ENCODE measurements around the gene SMIM20.

SMIM20 gene

DNA sequence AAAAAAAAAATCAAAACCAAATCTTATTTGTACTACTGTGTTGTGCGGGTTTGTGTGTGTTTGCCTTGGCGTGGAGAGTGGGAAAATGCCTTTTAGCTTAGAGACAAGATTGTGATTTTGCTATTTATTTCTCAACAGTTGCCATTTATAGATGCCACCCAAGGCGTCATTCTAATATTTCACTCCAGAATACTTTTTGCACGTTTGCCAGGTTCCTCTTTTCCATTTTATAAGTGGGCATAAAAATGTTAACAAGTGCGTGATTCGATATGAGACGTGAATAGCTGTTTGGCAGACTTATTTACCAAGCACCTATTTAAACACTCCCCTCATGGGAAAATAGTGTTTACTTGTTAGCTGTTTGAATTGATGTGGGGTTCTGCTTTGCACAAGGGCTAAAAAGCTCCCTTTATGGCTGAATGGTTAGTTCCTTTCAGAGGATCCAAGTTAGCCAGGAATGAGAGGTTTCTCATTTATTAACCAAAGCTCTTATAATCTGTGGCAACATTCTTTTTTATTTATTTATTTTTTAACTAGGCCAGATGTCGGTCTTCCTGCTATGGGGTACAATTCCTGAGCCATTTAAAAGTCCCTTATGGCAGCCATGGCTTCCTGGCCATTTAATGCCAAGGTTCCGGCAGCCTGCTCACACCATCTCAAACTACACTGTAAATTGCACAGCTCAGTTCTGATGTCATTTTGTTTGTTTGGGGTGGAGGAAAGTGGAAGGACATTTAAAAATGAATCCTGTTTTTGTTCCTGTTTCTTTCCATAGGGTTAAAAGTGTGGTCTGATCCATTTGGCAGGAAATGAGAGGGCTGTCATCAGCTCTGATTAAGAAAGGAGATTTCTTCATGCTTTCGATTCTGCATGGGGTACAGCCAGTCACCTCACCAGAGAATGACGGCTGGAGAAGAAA, 14.6 kb downstream of the SMIM20 start:
- no peaks in the 10 kb centered on the region for H3K9me3 Mint-ChIP-seq
- H3K36me3 Mint-ChIP-seq (ENCODE audit: low read depth) = peaks cover 25% of the 10 kb centered on the region
- no peaks in the 10 kb centered on the region for H3K4me1 Mint-ChIP-seq (ENCODE audit: low read depth)
- H3K27me3 Mint-ChIP-seq = no peaks in the 10 kb centered on the region
- no peak overlapping the region for H3K4me3 Mint-ChIP-seq
- H3K27ac Mint-ChIP-seq = no peak overlapping the region

DNA sequence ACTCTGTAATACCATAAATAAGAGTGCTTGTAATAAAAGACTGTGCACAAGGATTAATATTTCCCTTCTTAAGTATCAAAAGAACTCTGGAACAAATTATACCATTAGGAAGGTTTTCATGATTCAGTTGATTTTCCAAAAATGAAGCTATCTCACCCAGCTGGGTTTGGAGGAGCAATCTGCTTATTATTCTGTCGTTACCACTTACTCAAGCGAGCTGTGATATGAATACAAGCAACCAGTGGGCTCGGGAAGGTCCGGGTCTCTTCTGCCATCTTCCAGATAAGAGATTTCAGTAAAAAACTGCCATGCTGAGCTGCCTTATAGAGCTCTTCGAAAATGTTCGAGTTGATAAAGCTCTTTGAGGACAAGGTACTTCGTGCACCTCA, 15.3 kb downstream of the SMIM20 start:
- no peak overlapping the region for H3K4me3 Mint-ChIP-seq

DNA sequence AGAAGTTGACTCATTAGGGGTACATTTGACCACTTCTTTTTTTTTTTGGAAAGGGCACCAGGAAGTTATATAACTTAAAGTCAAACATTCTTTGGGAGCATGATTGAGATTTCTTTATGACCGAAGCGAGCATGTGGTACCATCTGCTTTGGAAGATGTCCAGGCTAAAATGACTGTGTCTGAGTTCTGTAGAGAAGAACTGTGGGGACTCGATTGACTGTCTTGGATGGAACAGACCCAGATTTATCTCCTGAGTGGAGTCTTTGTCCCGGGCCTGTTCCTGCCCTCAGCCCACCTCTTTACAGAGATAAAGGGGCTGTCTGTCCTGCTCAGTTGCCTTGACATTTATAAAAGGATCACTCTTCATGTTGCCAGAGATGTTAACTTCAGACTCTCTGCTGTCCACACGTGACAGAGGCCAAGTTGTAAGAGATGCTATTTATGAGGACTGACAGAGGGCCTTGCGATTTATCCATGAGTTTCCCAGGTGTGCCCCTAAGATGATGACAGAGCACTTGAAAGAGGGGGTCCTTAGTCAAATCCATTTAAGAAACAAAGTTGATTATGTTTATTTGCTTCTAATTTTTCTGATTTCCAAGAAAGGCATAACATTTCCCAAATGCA, 16.8 kb downstream of the SMIM20 start:
- Mint-ChIP-seq H3K4me1 (ENCODE audit: low read depth) (no peaks in the 10 kb centered on the region), H3K36me3 (ENCODE audit: low read depth) (peaks cover 25% of the 10 kb centered on the region), H3K27ac (no peak overlapping the region), H3K27me3 (no peaks in the 10 kb centered on the region), H3K9me3 (no peaks in the 10 kb centered on the region), H3K4me3 (no peak overlapping the region)

More for the DNA sequence above, 15.3 kb downstream of the SMIM20 start:
- H3K27ac Mint-ChIP-seq = no peak overlapping the region
- no peaks in the 10 kb centered on the region for H3K9me3 Mint-ChIP-seq
- no peaks in the 10 kb centered on the region for H3K4me1 Mint-ChIP-seq (ENCODE audit: low read depth)
- peaks cover 25% of the 10 kb centered on the region for H3K36me3 Mint-ChIP-seq (ENCODE audit: low read depth)
- H3K27me3 Mint-ChIP-seq = no peaks in the 10 kb centered on the region

DNA sequence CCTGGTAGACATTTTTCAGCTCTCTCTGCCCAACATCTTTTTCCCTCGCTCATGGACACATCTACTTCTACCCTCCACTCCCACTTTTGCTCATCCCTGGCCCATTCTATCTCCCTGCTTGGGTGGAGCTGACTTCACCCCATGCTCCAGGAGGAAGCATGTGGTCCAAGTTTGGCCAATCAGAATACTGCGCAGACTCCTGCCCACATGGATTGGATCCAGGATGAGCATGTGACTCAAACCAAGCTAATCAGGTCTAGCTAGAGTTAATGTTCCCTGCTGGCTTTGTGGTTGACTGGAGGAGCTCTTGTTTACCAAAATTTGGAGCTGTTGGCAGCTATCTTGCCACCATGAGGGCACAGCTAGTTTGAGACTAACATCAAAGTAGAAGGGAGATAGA, 22.7 kb downstream of the SMIM20 start:
- peaks cover 10% of the 10 kb centered on the region for H3K27me3 Mint-ChIP-seq
- H3K4me3 Mint-ChIP-seq = no peak overlapping the region
- H3K36me3 Mint-ChIP-seq (ENCODE audit: low read depth) = peaks cover 7% of the 10 kb centered on the region
- no peak overlapping the region for H3K27ac Mint-ChIP-seq
- H3K4me1 Mint-ChIP-seq (ENCODE audit: low read depth) = peaks cover 33% of the 10 kb centered on the region
- H3K9me3 Mint-ChIP-seq = no peaks in the 10 kb centered on the region

DNA sequence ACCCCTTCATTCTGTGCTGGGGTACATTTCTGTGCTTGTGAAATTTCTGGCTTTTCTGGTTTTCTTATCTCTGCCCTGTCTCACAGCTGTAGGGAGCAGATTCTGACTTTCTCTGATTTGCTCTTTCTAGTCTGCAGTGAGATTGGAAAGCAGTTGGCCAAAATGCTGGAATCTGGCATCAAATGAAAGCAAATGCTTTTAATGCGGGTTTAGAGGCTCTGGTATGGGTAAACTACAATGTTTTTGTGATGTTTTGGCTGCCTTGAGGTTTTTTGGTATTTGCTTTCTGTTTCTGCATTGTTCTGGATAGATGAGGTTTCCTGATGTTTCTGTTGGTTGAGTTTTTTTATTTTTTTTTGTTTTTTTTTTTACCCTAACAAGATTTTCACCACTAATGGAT, 23.8 kb downstream of the SMIM20 start:
- Mint-ChIP-seq H3K27me3 (peaks cover 22% of the 10 kb centered on the region), H3K36me3 (ENCODE audit: low read depth) (peaks cover 7% of the 10 kb centered on the region), H3K27ac (peak overlapping the region; percentile 93), H3K4me3 (peak overlapping the region; percentile 57), H3K9me3 (no peaks in the 10 kb centered on the region), H3K4me1 (ENCODE audit: low read depth) (peaks cover 33% of the 10 kb centered on the region)

DNA sequence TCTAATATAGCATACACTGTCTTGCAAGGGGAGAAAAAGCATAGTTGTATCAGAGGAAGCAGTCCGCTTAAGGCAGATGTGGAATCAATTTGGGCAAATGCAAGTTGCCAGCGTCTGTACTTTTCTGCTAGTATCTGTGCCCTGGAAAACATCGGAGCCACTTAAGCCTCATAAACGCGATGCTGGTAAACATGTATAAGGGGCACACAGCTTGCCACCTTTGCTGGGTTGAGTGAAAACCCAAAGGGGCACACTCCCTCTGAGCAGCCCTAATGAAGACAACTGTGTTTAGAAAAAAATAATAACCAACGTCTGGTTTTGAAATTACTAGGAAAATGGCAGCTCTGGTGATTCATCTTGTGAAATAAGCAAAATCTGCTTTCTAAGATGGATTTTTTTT, 24.3 kb downstream of the SMIM20 start:
- H3K9me3 Mint-ChIP-seq = no peaks in the 10 kb centered on the region
- H3K36me3 Mint-ChIP-seq (ENCODE audit: low read depth) = peaks cover 7% of the 10 kb centered on the region
- H3K4me3 Mint-ChIP-seq = peak overlapping the region; percentile 57
- peak overlapping the region; percentile 93 for H3K27ac Mint-ChIP-seq
- H3K4me1 Mint-ChIP-seq (ENCODE audit: low read depth) = peaks cover 33% of the 10 kb centered on the region
- peaks cover 24% of the 10 kb centered on the region for H3K27me3 Mint-ChIP-seq

DNA sequence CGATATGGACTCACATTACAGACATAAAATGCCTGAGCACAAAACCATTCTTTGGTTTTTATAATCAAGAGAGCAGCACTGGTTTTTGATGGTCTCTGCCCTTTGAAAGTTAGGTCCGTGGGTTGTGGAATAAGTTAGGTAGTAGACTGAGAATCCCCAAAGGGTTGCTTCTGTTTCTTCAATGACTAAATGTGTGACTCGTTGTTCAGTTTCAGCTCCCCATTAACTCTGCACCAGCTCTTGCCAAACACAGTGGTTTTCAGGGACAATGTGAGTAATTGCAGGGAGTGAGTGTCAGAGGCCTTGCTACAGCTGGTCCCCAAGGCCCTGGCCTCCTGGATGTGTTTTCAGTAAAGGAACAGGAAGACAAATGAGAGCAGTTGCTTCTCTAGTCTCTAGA, 24.8 kb downstream of the SMIM20 start:
- Mint-ChIP-seq H3K27ac (peak overlapping the region; percentile 93), H3K9me3 (no peaks in the 10 kb centered on the region), H3K36me3 (ENCODE audit: low read depth) (peaks cover 7% of the 10 kb centered on the region), H3K4me3 (peak overlapping the region; percentile 57), H3K4me1 (ENCODE audit: low read depth) (peaks cover 33% of the 10 kb centered on the region), H3K27me3 (peaks cover 26% of the 10 kb centered on the region)

DNA sequence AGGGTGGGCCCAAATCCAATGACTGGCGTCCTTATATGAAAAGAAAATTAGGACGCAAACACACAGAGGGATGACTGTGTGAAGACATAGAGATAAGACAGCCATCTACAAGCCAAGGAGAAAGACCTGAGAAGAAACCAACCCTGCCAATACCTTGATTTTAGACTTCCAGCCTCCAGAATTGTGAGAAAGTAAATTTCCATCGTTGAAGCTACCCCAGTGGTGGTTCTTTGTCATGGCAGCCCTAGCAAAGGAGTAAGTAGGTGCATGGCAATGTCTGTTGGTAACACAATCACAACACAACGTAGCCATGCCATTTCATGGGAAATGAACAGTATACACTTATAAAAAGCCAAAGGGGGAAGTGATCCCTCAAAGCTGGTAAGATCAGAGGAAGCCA, 25.3 kb downstream of the SMIM20 start:
- H3K27ac Mint-ChIP-seq = peak overlapping the region; percentile 93
- H3K4me1 Mint-ChIP-seq (ENCODE audit: low read depth) = peaks cover 33% of the 10 kb centered on the region
- H3K9me3 Mint-ChIP-seq = no peaks in the 10 kb centered on the region
- H3K27me3 Mint-ChIP-seq = peaks cover 29% of the 10 kb centered on the region
- peaks cover 7% of the 10 kb centered on the region for H3K36me3 Mint-ChIP-seq (ENCODE audit: low read depth)
- H3K4me3 Mint-ChIP-seq = peak overlapping the region; percentile 57

DNA sequence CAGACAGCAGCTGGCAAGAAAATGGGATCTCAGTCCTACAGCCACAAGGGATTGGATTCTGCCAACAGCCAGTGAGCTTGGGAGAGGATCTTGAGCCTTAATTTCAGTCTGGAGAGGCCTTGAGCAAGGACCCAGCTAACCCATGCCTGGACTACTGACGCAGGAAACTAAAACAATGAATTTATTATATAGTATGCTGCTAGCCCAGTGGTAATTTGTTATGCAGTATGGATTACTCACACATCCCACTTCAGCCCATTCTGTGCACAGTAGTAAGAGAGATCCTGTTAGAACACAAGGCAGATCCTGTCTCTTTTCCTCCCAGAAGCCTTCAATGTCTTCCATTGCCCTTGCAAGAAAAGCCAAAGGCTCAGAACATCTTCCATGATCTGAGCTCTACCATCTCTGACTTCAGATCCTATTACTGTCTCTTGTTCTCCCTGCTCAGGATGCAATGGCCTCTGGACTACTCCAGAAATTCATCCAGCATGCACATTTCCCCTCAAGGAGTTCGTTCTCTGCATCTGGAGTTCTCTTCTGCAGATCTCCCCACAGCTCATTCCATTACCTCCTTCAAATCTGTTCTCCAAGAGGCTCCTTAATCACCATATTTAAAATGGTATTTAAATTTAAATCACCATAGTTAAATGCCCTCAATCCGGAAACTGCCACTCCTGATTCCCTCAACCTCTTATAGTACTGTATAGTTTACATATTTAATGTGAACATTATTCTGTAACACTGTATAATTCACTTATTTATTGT, 27.6 kb downstream of the SMIM20 start:
- peaks cover 32% of the 10 kb centered on the region for H3K4me1 Mint-ChIP-seq (ENCODE audit: low read depth)
- peaks cover 32% of the 10 kb centered on the region for H3K27me3 Mint-ChIP-seq
- H3K27ac Mint-ChIP-seq = no peak overlapping the region
- H3K9me3 Mint-ChIP-seq = no peaks in the 10 kb centered on the region
- H3K36me3 Mint-ChIP-seq (ENCODE audit: low read depth) = peaks cover 5% of the 10 kb centered on the region
- H3K4me3 Mint-ChIP-seq = no peak overlapping the region

DNA sequence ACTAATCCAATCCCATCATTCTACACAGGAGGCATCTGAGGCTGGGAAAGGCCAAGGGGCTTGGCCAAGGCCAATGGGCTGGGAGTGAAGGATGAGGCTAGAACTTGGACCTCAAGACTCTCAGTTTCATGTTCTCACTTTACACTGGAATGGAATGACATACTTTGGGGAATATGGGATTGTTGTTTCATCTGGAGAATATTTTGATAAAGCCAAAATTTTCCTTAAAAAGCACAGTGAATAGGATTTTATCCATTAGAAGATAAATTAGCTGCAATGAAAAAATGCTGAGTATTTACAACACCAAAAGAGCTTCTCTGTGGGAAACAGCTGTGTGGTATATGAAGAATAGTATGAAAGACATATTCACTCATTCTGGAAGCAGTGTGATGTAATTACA, 29.3 kb downstream of the SMIM20 start:
- Mint-ChIP-seq H3K27me3 (peaks cover 33% of the 10 kb centered on the region), H3K4me1 (ENCODE audit: low read depth) (peaks cover 17% of the 10 kb centered on the region), H3K36me3 (ENCODE audit: low read depth) (peaks cover 3% of the 10 kb centered on the region), H3K4me3 (no peak overlapping the region), H3K27ac (no peak overlapping the region), H3K9me3 (no peaks in the 10 kb centered on the region)

DNA sequence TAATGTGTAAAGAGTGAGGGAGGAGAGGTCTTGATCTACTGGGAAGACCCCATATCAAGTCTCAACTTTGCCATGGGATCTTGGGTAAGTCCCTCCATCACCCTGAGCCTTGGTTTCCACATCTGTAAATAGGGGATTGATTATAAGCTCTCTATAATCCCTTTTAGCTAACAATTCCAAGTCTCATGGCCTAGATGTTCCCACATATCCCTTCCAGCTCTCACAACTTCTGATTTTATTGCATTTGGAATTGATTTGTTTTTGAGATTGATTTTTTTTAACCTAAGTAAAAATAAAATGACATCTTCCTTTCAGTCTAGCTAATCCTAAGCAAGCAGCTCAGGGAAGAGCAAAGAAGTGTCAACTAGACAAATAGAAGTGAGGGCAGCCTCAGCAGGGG, 29.8 kb downstream of the SMIM20 start:
- peaks cover 36% of the 10 kb centered on the region for H3K27me3 Mint-ChIP-seq
- H3K36me3 Mint-ChIP-seq (ENCODE audit: low read depth) = peaks cover 3% of the 10 kb centered on the region
- H3K27ac Mint-ChIP-seq = no peak overlapping the region
- H3K4me3 Mint-ChIP-seq = no peak overlapping the region
- peaks cover 12% of the 10 kb centered on the region for H3K4me1 Mint-ChIP-seq (ENCODE audit: low read depth)
- no peaks in the 10 kb centered on the region for H3K9me3 Mint-ChIP-seq

DNA sequence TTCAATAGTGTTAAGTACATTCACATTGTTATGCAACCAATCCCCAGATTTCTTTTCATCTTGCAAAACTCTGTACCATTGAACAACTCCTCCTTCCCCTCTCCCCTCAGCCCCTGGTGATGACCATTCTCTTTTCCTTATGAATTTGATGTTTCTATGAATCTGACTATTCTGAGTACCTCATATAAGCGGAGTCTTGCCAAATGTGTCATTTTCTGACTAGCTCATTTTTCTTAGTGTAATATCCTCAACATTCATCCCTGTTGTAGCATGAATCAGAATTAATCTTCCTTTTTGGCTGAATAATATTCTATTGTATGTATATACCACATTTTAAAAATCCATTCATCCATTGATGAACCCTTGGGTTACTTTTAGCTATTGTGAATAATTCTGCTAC, 34.0 kb downstream of the SMIM20 start:
- Mint-ChIP-seq H3K27me3 (peaks cover 45% of the 10 kb centered on the region), H3K36me3 (ENCODE audit: low read depth) (no peaks in the 10 kb centered on the region), H3K27ac (no peak overlapping the region), H3K4me1 (ENCODE audit: low read depth) (peaks cover 6% of the 10 kb centered on the region), H3K4me3 (no peak overlapping the region), H3K9me3 (no peaks in the 10 kb centered on the region)

DNA sequence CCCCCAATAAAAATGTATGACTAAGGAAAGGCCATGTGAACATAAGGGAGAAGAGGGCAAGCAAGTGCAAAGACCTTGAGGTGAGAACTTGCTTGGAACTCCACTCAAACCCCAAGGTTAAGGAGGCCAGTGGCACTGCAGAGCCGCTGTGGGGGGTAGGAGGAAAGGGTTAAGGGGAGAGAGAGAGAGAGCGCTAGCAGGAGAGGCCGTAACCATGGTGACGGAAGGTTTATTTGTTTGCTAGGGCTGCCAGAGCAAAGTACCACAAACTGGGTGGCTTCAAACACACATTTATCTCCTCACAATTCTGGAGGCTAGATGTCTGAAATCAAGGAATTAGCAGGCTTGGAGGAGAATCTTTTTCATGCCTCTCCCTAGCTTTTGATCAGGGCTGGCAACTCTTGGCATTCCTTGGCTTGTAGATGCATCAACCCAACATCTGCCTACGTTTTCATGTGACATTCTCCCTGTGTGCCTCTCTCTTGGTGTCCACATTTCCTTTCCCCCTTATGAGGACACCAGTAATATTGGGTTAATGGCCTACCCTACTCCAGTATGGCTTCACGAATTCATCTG, 35.2 kb downstream of the SMIM20 start:
- Mint-ChIP-seq H3K36me3 (ENCODE audit: low read depth) (no peaks in the 10 kb centered on the region), H3K27me3 (peaks cover 42% of the 10 kb centered on the region), H3K4me3 (no peak overlapping the region), H3K9me3 (no peaks in the 10 kb centered on the region), H3K27ac (no peak overlapping the region), H3K4me1 (ENCODE audit: low read depth) (peaks cover 6% of the 10 kb centered on the region)

DNA sequence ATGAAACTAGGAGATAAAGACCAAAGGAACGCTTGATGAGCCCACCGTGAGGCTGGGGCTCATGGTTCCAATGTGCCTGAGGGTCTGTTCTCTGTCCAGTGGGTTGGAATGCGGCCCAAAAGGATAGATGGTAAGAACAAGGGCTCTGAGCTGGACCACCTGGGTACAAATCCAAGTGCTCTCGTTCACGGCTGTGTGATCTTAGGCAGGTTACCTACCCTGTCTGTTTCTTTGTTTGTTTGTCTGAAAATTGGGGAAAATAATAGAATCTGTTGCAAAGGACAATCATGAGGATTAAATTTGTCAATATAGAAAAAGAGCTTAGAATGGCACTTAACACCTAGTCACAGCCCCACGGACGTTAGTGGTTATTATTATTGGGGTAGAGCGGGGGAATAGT, 36.0 kb downstream of the SMIM20 start:
- no peak overlapping the region for H3K27ac Mint-ChIP-seq
- peaks cover 45% of the 10 kb centered on the region for H3K27me3 Mint-ChIP-seq
- H3K9me3 Mint-ChIP-seq = no peaks in the 10 kb centered on the region
- no peaks in the 10 kb centered on the region for H3K36me3 Mint-ChIP-seq (ENCODE audit: low read depth)
- no peak overlapping the region for H3K4me3 Mint-ChIP-seq
- peaks cover 6% of the 10 kb centered on the region for H3K4me1 Mint-ChIP-seq (ENCODE audit: low read depth)
